MCF 10A (cell line): ENCODE results near the gene CELF4. TPM values are rescaled to one million over a fixed set of nuclear protein-coding genes. Genes with fewer than 3 reads are reported as not detected.

ENCODE experiments used
- BruUV-seq: library from RNA; stranded (reverse); fragments of 400-500 nt; replicated peaks from 2 replicates; lab custom pipeline; 2021; lab: Mats Ljungman, UMichigan
- CTCF ChIA-PET: fragments of 300-600 bp; sonication (Branson Sonifier 250); formaldehyde crosslinking; extraction: SDS; loops from one replicate; lab custom pipeline; 2021; ENCODE audit warnings: antibody characterized with exemption, inconsistent platforms; lab: Yijun Ruan, JAX
- POLR2A ChIA-PET: fragments of 300-600, 350-650 bp; sonication (Branson Sonifier 250); formaldehyde crosslinking; extraction: SDS; loops from one replicate; lab custom pipeline; 2020; ENCODE audit warnings: antibody characterized with exemption, inconsistent platforms; lab: Yijun Ruan, JAX
- DNase-seq: peaks from one replicate; pipeline ENCODE4 v3.0.0-alpha.2; 2018; ENCODE audit not compliant: unreplicated experiment
- H3K27ac Mint-ChIP-seq: one replicate; pipeline ENCODE4 v1.8.0; 2022; ENCODE audit warnings: mild to moderate bottlenecking, low read depth, mixed read lengths; ENCODE audit not compliant: unreplicated experiment
- H3K27me3 Mint-ChIP-seq: one replicate; pipeline ENCODE4 v1.8.0; 2022; ENCODE audit warnings: mixed read lengths; ENCODE audit not compliant: insufficient read depth, unreplicated experiment
- H3K36me3 Mint-ChIP-seq: one replicate; pipeline ENCODE4 v1.8.0; 2022; ENCODE audit warnings: mild to moderate bottlenecking, moderate library complexity, mixed read lengths; ENCODE audit not compliant: insufficient read depth, unreplicated experiment
- H3K4me1 Mint-ChIP-seq: one replicate; pipeline ENCODE4 v1.8.0; 2022; ENCODE audit warnings: mixed read lengths; ENCODE audit not compliant: insufficient read depth, unreplicated experiment
- H3K4me3 Mint-ChIP-seq: one replicate; pipeline ENCODE4 v1.8.0; 2022; ENCODE audit warnings: mild to moderate bottlenecking, moderate library complexity, mixed read lengths; ENCODE audit not compliant: unreplicated experiment
- H3K9me3 Mint-ChIP-seq: one replicate; pipeline ENCODE4 v1.8.0; 2022; ENCODE audit warnings: mixed read lengths; ENCODE audit not compliant: unreplicated experiment
- intact Hi-C: fragments of 100-400 bp; cut with micrococcal nuclease; formaldehyde crosslinking; loops from 2 replicates; pipeline ENCODE4 v1.14.1; 2022
- total RNA-seq: library from RNA; stranded (reverse); gene quantifications from 2 replicates; pipeline ENCODE4 v1.2.3, GENCODE V29; 2022
- TF ChIP-seq, protein P1 (sequence below): fragments of 200-600 bp; IDR thresholded peaks from one replicate; pipeline ENCODE4 v1.8.0; 2022; ENCODE audit warnings: antibody characterized with exemption, mild to moderate bottlenecking; ENCODE audit not compliant: unreplicated experiment

CELF4 gene
- total RNA-seq, 1 experiment from 2014 or later: not detected

DNA sequence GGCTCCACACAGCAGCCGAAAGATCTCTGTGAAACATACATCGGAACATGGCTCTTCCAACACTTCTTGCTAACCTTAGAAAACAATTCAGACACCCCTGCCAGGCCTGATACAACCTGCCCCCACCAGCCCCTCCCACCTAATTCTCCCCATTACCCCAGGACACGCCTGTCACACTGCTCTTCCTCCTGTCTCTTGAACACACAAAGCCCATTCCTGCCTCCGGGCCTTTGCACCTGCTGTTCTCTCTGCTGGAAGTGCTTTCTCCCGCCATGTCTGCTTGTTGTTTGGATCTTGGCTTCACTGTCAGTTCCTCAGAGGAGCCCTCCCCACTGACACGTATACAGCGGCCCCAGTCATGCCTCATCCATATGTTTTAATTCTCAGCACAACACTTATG, 24.1 kb downstream of the CELF4 start:
- ChIA-PET CTCF (interaction anchor here (0.7 to 1.5 kb wide), 3 partner anchors 8 to 680 kb away, joined by 3 to 7 read pairs (median 4); no protein-coding TSS in a partner anchor), POLR2A (interaction anchor here (0.9 kb wide), 1 partner anchor 14 kb away, joined by 3 read pairs; no protein-coding TSS in a partner anchor)
- BruUV-seq: no TSS peak
- DNase-seq: no peak
- no peak overlapping the region for H3K4me3 Mint-ChIP-seq
- H3K27me3 Mint-ChIP-seq: peaks cover 95% of the 10 kb centered on the region
- no peaks in the 10 kb centered on the region for H3K9me3 Mint-ChIP-seq
- no peaks in the 10 kb centered on the region for H3K36me3 Mint-ChIP-seq
- H3K4me1 Mint-ChIP-seq: peaks cover 11% of the 10 kb centered on the region
- H3K27ac Mint-ChIP-seq: no peak overlapping the region
- intact Hi-C loops: no loop called here
- TF ChIP-seq, protein P1, sequence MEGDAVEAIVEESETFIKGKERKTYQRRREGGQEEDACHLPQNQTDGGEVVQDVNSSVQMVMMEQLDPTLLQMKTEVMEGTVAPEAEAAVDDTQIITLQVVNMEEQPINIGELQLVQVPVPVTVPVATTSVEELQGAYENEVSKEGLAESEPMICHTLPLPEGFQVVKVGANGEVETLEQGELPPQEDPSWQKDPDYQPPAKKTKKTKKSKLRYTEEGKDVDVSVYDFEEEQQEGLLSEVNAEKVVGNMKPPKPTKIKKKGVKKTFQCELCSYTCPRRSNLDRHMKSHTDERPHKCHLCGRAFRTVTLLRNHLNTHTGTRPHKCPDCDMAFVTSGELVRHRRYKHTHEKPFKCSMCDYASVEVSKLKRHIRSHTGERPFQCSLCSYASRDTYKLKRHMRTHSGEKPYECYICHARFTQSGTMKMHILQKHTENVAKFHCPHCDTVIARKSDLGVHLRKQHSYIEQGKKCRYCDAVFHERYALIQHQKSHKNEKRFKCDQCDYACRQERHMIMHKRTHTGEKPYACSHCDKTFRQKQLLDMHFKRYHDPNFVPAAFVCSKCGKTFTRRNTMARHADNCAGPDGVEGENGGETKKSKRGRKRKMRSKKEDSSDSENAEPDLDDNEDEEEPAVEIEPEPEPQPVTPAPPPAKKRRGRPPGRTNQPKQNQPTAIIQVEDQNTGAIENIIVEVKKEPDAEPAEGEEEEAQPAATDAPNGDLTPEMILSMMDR: no peak

DNA sequence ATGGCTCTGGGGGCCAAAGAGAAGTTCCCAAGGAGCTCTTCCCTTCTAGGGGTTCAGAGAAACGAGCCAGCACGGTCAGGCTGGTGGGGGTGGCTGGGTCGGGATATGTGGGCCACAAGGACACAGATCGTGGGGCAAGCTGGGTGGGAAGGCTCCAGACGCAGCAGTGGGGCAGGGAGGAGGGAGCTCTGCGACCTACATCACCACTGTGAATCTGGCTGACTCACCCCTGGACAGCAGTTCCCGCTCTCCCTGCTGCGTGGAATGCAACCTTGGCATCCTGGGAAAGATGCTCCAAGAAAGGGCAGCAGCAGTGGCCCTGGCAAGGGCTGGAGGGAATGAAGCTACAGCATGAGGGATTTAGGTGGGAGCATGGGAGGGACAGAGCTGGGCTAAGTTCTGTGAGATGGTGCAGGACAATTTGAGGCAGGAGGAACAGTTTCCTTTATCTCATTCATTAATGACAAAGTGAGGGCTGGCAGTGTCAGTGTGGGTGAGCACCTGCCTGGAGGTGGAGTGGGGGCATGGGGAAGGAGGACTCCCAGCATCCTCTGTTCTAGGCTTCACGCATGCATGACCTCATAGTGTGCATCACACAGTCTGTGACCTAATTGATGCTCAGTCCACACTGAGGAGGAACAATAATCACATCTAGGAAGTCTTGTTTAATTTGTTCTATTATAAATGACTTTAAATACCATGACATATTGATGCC, 25.0 kb downstream of the CELF4 start:
- Mint-ChIP-seq H3K27ac (no peak overlapping the region), H3K27me3 (peaks cover 95% of the 10 kb centered on the region)
- CTCF ChIA-PET: interaction anchor here (0.8 to 8.2 kb wide), 4 partner anchors 15 to 197 kb away, joined by 3 to 76 read pairs (median 4); no protein-coding TSS in a partner anchor

DNA sequence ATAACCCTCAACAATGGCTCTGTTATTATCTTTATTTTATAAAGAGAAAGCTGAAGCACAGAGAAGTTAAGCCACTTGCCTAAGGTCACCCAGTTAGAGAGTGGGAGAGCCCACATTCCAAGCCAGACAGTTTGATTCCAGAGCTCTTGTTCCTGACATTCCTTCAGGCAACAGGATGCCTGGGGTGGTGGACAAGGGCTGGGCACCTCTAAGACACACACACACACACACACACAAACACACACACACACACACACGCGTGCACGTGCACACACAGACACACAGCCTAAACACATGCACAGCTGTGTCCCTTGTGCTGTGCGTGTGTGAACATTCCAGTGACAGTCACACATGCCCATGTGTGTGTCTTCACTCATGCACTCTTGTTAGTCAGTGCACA, 26.4 kb downstream of the CELF4 start:
- Mint-ChIP-seq H3K9me3 (no peaks in the 10 kb centered on the region), H3K36me3 (no peaks in the 10 kb centered on the region), H3K27ac (no peak overlapping the region), H3K4me3 (no peak overlapping the region), H3K27me3 (peaks cover 85% of the 10 kb centered on the region), H3K4me1 (peaks cover 11% of the 10 kb centered on the region)
- BruUV-seq: no TSS peak
- DNase-seq: no peak
- TF ChIP-seq, protein P1: no peak
- ChIA-PET POLR2A (no interaction called here), CTCF (interaction anchor here (0.6 to 8.2 kb wide), 21 partner anchors 8 to 1451 kb away, joined by 3 to 76 read pairs (median 5); no protein-coding TSS in a partner anchor)
- intact Hi-C loops: no loop called here

More for the DNA sequence above, 25.0 kb downstream of the CELF4 start:
- Mint-ChIP-seq H3K4me3 (no peak overlapping the region), H3K4me1 (peaks cover 11% of the 10 kb centered on the region), H3K36me3 (no peaks in the 10 kb centered on the region), H3K9me3 (no peaks in the 10 kb centered on the region)
- intact Hi-C loops: no loop called here
- no peak for DNase-seq
- BruUV-seq: no TSS peak
- POLR2A ChIA-PET: no interaction called here
- TF ChIP-seq, protein P1: no peak

DNA sequence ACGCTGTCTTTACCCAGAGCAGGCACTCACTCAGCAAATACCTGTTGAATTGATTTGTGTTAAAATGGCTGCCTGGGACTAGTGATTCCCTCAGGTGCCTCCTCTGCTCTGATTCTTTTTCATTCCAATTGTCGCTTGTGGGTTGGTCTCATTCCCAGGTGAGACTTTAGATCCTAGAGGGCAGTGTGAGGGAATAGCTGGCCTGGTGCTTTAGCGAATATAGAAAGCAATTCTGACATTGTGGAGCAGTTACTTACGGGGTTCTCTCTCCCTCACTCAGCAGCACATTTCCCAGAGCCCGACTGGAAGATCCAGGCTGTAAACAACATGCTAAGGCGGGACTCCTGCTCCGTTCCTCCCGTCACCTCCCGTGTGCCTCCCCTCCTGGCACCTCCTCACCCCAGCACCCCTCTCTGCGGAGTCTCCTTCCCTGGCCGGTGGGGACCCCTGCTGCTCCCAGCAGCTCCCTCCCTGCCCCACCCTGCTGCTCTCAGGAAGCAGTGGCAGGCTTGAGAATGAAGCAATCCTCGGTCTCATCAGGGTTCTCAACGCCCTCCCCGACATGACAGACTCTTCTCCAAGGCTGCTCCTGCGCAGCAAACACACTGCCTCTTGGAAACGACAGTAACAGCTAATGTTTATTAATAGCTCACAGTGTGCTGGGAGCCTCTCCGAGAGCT, 26.9 kb downstream of the CELF4 start:
- no TSS peak for BruUV-seq
- Mint-ChIP-seq H3K36me3 (no peaks in the 10 kb centered on the region), H3K27ac (no peak overlapping the region), H3K4me3 (no peak overlapping the region), H3K27me3 (peaks cover 79% of the 10 kb centered on the region), H3K4me1 (peaks cover 11% of the 10 kb centered on the region), H3K9me3 (no peaks in the 10 kb centered on the region)
- TF ChIP-seq, protein P1: no peak
- no peak for DNase-seq
- intact Hi-C loops: loop anchor here (1.0 kb wide), 4 partner anchors 94 to 596 kb away; no protein-coding TSS in a partner anchor
- POLR2A ChIA-PET: no interaction called here
- CTCF ChIA-PET: interaction anchor here (0.6 to 8.2 kb wide), 18 partner anchors 9 to 1451 kb away, joined by 3 to 76 read pairs (median 6); no protein-coding TSS in a partner anchor
